HepG2 (cell line): Measurements from ENCODE around the gene WIF1. TPM values are rescaled to one million over a fixed set of nuclear protein-coding genes. Genes with fewer than 3 reads are reported as not detected.
A peak's percentile ranks its signal among the peaks of the same experiment; 100 is the strongest.

Source experiments
- ATAD3A ChIP-seq: sonication (generic); formaldehyde crosslinking; IDR thresholded peaks from 2 replicates; pipeline ENCODE4 v1.4.0; 2020; ENCODE audit warnings: missing genetic modification reagents
- BRD4 ChIP-seq: sonication (generic); formaldehyde crosslinking; IDR thresholded peaks from 2 replicates; pipeline ENCODE4 v1.4.0; 2020; ENCODE audit warnings: missing genetic modification reagents
- EP300 ChIP-seq, 3 experiments: sonication (generic) in 1 of 3; formaldehyde crosslinking in 1 of 3; IDR thresholded peaks; 2 replicates each; pipeline versions ENCODE4 v1.5.1 to v1.6.1; 2011 to 2020; ENCODE audit warnings: low read depth in 2 of 3, low read length in 2 of 3, borderline replicate concordance in 1 of 3, improper control_type of control experiment in 1 of 3, mild to moderate bottlenecking in 1 of 3, missing genetic modification reagents in 1 of 3, moderate library complexity in 1 of 3
- FOXA1 ChIP-seq, 2 experiments: fragments of 450-650 bp in 1 of 2; sonication (generic) in 1 of 2; formaldehyde crosslinking in 1 of 2; IDR thresholded peaks; 2 replicates each; pipeline versions ENCODE4 v1.4.0 to v1.6.1; 2016 to 2020; ENCODE audit warnings: missing genetic modification reagents in 1 of 2
- GLI4 ChIP-seq: sonication (generic); formaldehyde crosslinking; IDR thresholded peaks from 2 replicates; pipeline ENCODE4 v1.5.1; 2020; ENCODE audit warnings: missing genetic modification reagents, mild to moderate bottlenecking, moderate library complexity, borderline replicate concordance
- NCOA5 ChIP-seq: sonication (generic); formaldehyde crosslinking; IDR thresholded peaks from 2 replicates; pipeline ENCODE4 v1.4.0; 2020; ENCODE audit warnings: missing genetic modification reagents
- NFRKB ChIP-seq: fragments of 450-650 bp; IDR thresholded peaks from 2 replicates; pipeline ENCODE4 v1.6.1; 2017
- POGK ChIP-seq: sonication (generic); formaldehyde crosslinking; conservative IDR thresholded peaks from 2 replicates; pipeline ENCODE4 v1.8.0; 2022; ENCODE audit warnings: mild to moderate bottlenecking, moderate library complexity, missing genetic modification reagents
- SRSF9 ChIP-seq: fragments of 200-400 bp; formaldehyde crosslinking; IDR thresholded peaks from 2 replicates; pipeline ENCODE4 v1.6.1; 2018; ENCODE audit warnings: borderline replicate concordance, mild to moderate bottlenecking, low read depth, low read length; ENCODE audit not compliant: insufficient read depth, poor library complexity, severe bottlenecking
- ZBTB21 ChIP-seq: sonication (generic); formaldehyde crosslinking; IDR thresholded peaks from 2 replicates; pipeline ENCODE4 v1.4.0; 2020; ENCODE audit warnings: missing genetic modification reagents
- ZMAT3 ChIP-seq: sonication (generic); formaldehyde crosslinking; conservative IDR thresholded peaks from 2 replicates; pipeline ENCODE4 v1.7.0; 2021; ENCODE audit warnings: missing genetic modification reagents
- ZNF230 ChIP-seq: sonication (generic); formaldehyde crosslinking; IDR thresholded peaks from 2 replicates; pipeline ENCODE4 v1.4.0; 2020; ENCODE audit warnings: mild to moderate bottlenecking, missing genetic modification reagents
- ZNF431 ChIP-seq: sonication (generic); formaldehyde crosslinking; IDR thresholded peaks from 2 replicates; pipeline ENCODE4 v1.9.0; 2022; ENCODE audit warnings: missing genetic modification reagents, low read depth, mild to moderate bottlenecking, borderline replicate concordance
- ZNF513 ChIP-seq: sonication (generic); formaldehyde crosslinking; conservative IDR thresholded peaks from 2 replicates; pipeline ENCODE4 v1.5.0; 2020; ENCODE audit warnings: missing genetic modification reagents
- ZNF572 ChIP-seq: sonication (generic); formaldehyde crosslinking; IDR thresholded peaks from 2 replicates; pipeline ENCODE4 v1.5.1; 2020; ENCODE audit warnings: mild to moderate bottlenecking, missing genetic modification reagents
- ZNF7 ChIP-seq: IDR thresholded peaks from 2 replicates; pipeline ENCODE4 v1.6.1; 2016; ENCODE audit warnings: missing biosample characterization, missing genetic modification reagents
- ZNF737 ChIP-seq: sonication (generic); formaldehyde crosslinking; IDR thresholded peaks from 2 replicates; pipeline ENCODE4 v1.5.0; 2020; ENCODE audit warnings: missing genetic modification reagents, mild to moderate bottlenecking, borderline replicate concordance
- polyA plus RNA-seq, 8 experiments: library from polyadenylated mRNA; depleted of rRNA in 3 of 8; stranded (reverse) in 7 of 8; unstranded in 1 of 8; fragments of >200 nt; fragmentation: Illumina TruSeq in 4 of 8; extraction: Trizol in 4 of 8; gene quantifications; 2 replicates each; pipeline versions ENCODE4 v1.2.1 to v1.2.3, GENCODE V29; 2011 to 2016; ENCODE audit warnings: low read depth in 4 of 8, missing spikeins in 1 of 8, mixed read lengths in 1 of 8; ENCODE audit not compliant: insufficient read depth in 1 of 8
- total RNA-seq, 5 experiments: library from RNA; depleted of rRNA; stranded (reverse); fragments of >200 nt; fragmentation: Illumina TruSeq; extraction: Trizol; gene quantifications; 2 replicates each; pipeline ENCODE4 v1.2.3, GENCODE V29; 2016; ENCODE audit warnings: low read depth in 1 of 5
- TF ChIP-seq, protein P1 (sequence below): sonication (generic); formaldehyde crosslinking; IDR thresholded peaks from 2 replicates; pipeline ENCODE4 v1.4.0; 2020; ENCODE audit warnings: missing genetic modification reagents, borderline replicate concordance
- TF ChIP-seq, protein P2 (sequence below): sonication (generic); formaldehyde crosslinking; IDR thresholded peaks from 2 replicates; pipeline ENCODE4 v1.8.0; 2022; ENCODE audit warnings: missing genetic modification reagents, low read depth, mild to moderate bottlenecking, borderline replicate concordance

WIF1 gene
- total and polyA plus RNA-seq, 2 of the 13 experiments (the other 11 are each of a cell fraction or from before 2014, with no cell fraction given) = not detected

DNA sequence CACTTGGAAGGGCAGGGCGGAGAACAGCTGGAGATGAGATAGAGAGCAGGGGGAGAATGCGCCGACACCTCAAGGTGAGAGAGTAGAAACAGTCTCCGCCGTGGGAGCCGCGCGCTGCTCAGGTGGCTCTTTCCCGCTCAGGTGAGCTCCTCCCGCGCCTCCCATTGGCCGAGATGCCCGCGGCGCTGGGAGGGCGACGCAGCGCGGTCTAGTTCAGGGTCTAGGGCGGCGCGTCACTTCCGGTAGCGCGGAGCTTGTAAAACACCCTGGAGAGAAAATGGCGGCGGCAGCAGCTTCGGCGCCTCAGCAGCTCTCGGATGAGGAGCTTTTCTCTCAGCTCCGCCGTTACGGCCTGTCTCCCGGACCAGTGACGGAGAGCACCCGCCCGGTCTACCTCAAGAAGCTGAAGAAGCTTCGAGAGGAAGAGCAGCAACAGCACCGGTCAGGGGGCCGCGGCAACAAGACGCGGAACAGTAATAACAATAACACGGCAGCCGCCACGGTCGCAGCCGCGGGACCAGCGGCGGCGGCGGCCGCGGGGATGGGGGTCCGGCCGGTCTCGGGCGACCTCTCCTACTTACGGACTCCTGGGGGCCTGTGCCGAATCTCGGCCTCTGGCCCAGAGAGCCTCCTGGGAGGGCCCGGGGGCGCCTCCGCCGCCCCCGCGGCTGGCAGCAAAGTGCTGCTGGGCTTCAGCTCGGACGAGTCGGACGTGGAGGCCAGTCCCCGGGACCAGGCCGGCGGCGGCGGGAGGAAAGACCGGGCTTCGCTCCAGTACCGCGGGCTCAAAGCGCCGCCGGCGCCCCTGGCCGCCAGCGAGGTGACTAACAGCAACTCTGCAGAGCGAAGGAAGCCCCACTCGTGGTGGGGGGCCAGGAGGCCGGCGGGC, 48.5 kb upstream of the WIF1 start, which contains the start of gene LEMD3 (continued):
- peak; percentile 62 for TF ChIP-seq ZNF7 (CRISPR knock-in tag)
- peak; percentile 88; the same call in 1 of the 2 replicates for TF ChIP-seq GLI4
- no peak for TF ChIP-seq NFRKB
- TF ChIP-seq SRSF9 = no peak
- peak; percentile 99 for TF ChIP-seq ZNF431 (CRISPR knock-in tag)
- TF ChIP-seq, protein P1, sequence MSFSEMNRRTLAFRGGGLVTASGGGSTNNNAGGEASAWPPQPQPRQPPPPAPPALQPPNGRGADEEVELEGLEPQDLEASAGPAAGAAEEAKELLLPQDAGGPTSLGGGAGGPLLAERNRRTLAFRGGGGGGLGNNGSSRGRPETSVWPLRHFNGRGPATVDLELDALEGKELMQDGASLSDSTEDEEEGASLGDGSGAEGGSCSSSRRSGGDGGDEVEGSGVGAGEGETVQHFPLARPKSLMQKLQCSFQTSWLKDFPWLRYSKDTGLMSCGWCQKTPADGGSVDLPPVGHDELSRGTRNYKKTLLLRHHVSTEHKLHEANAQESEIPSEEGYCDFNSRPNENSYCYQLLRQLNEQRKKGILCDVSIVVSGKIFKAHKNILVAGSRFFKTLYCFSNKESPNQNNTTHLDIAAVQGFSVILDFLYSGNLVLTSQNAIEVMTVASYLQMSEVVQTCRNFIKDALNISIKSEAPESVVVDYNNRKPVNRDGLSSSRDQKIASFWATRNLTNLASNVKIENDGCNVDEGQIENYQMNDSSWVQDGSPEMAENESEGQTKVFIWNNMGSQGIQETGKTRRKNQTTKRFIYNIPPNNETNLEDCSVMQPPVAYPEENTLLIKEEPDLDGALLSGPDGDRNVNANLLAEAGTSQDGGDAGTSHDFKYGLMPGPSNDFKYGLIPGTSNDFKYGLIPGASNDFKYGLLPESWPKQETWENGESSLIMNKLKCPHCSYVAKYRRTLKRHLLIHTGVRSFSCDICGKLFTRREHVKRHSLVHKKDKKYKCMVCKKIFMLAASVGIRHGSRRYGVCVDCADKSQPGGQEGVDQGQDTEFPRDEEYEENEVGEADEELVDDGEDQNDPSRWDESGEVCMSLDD (CRISPR knock-in tag) = peak; percentile 96
- TF ChIP-seq ZNF513 = no peak
- peak; percentile 66 for TF ChIP-seq ZBTB21
- TF ChIP-seq ATAD3A (CRISPR knock-in tag) = no peak
- peak; percentile 98 for TF ChIP-seq ZNF737 (CRISPR knock-in tag)
- TF ChIP-seq ZNF572 (CRISPR knock-in tag) = peak; percentile 96; the same call in 1 of the 2 replicates
- no peak for TF ChIP-seq NCOA5 (CRISPR knock-in tag)
- TF ChIP-seq ZNF230 (CRISPR knock-in tag) = peak; percentile 100
- peak; percentile 100 for TF ChIP-seq ZMAT3 (CRISPR knock-in tag)
- TF ChIP-seq POGK (CRISPR knock-in tag) = peak; percentile 98
- TF ChIP-seq BRD4 (CRISPR knock-in tag) = peak; percentile 93; the same call in 1 of the 2 replicates
- no peak for TF ChIP-seq FOXA1 (IDR thresholded peaks at IDR 0.05)
- TF ChIP-seq FOXA1 (CRISPR knock-in tag; IDR thresholded peaks at IDR 0.05) = peak; percentile 46; the same call in 1 of the 2 replicates
- TF ChIP-seq, protein P2, sequence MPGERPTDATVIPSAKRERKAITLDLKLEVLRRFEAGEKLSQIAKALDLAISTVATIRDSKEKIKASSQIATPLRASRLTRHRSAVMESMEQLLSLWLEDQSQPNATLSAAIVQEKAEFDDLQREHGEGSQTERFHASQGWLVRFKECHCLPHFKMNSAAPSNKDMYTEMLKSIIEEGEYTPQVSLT = peak; percentile 97; the same call in 1 of the 2 replicates
- TF ChIP-seq EP300 (IDR thresholded peaks at IDR 0.05; ENCODE audit: low read depth in 2 of 2, low read length in 2 of 2) = no peak
- peak; percentile 86 for TF ChIP-seq EP300 (CRISPR knock-in tag; IDR thresholded peaks at IDR 0.05; ENCODE audit: borderline replicate concordance)
